NCI-H82 treated with DMSO at 0.1 percent for 48 hours (cell line): ENCODE data around the gene SLC43A1.
A peak's percentile ranks its signal among the peaks of the same experiment; 100 is the strongest.

Experiments
- DNase-seq: peaks from one replicate; lab custom pipeline; 2025; ENCODE audit not compliant: unreplicated experiment; lab: John Stamatoyannopoulos, UW

Gene SLC43A1

GRCh38 chr11:57479911-57480310, 35.6 kb downstream of the SLC43A1 start:
- DNase-seq: no peak

- no peak for DNase-seq
These were observed 36.4 kb downstream of the SLC43A1 start for GRCh38 chr11:57479021-57479663.

- DNase-seq: no peak
These were observed 37.9 kb downstream of the SLC43A1 start for GRCh38 chr11:57477507-57478189.

DNA sequence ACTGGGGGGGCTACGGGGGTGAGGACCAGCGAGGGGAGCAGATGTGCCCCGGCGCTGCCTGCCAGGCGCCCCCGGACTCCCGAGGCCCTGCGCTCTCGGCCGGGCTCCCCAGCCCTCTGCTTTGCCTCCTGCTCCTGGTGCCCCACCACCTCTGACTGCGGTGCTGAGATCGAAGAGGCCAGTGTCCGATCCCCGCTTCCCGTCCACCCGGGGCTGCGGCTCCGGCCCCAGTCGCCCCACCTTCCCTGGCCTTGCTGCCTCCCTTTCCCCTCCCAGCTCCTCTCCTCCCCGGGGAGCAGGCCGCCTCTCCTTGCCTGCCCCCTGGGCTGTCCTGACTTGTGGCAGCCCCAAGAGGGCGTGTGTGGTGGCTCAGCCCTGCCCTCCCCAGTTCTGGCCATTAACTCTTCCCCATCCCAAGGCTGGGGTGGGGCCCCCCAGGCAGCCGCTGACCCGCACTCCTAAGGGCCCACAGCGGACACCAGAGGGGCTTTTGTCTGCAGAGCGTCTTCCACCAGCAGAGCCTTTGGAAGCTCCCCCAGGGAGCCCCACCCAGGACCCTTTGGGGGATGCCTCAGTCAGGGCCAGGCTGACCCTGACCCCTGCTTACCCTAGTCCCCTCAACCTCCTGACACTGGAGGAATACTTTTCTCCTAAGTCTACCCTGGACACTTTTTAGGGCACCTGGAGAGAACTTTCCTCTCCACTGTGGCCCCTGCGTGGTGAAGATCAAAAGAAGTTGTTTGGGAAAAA, 38.6 kb downstream of the SLC43A1 start:
- DNase-seq: no peak

DNA sequence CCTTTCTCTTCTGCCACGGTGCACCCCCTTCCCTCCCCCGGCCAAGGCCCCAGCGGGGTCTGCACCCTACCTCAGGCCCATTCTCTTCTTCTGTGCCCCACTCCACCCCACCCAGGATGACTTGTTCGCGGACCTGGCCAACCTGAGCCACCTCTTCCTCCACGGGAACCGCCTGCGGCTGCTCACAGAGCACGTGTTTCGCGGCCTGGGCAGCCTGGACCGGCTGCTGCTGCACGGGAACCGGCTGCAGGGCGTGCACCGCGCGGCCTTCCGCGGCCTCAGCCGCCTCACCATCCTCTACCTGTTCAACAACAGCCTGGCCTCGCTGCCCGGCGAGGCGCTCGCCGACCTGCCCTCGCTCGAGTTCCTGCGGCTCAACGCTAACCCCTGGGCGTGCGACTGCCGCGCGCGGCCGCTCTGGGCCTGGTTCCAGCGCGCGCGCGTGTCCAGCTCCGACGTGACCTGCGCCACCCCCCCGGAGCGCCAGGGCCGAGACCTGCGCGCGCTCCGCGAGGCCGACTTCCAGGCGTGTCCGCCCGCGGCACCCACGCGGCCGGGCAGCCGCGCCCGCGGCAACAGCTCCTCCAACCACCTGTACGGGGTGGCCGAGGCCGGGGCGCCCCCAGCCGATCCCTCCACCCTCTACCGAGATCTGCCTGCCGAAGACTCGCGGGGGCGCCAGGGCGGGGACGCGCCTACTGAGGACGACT, 39.3 kb downstream of the SLC43A1 start:
- DNase-seq: no peak

- no peak for DNase-seq
These were observed 39.8 kb downstream of the SLC43A1 start for GRCh38 chr11:57475671-57476046.

GRCh38 chr11:57475191-57475590, 40.3 kb downstream of the SLC43A1 start:
- no peak for DNase-seq

DNA sequence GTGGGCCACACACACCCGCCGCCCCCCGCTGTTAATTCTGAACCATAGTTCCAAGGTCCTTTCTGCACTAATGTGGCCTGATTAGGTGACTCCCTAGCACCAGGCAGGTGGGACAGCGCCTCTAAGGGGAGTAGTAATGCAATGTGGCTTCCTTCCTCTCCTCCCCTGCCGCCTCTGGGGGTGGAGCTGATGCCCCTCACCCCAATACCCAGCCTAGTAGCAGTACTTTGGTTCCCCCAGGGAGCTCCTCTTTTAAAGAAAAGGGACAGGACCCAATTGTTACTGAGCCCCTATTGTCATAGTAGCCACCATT, 40.7 kb downstream of the SLC43A1 start:
- DNase-seq: no peak

GRCh38 chr11:57474017-57474802, 41.3 kb downstream of the SLC43A1 start:
- DNase-seq: no peak

DNA sequence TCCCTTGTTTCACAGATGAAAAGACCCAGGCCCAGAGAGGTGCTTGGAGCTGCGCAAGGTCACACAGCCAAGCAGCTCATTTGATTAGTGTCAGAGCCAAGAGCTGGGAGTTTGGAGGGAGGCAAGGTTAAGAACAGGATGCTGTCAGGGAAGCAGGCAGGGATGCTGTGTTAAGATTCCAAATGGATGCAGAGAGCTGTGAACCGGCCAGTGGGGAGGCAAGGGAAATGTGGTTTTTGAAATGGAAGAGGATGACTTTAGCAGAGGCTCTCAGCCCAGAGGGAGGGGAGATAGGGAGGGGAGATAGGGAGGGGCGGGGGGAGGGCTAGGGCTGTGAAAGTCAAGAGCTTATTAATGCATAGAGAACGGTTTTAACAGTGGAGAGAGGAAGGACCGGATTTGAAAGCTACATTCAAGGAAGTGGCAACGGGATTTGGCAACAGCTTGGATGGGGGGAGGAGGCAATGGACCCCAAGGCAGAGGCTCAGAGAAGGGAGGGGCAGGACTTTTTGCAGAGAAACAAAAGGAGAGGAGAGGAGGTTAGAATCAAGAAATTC, 42.1 kb downstream of the SLC43A1 start:
- peak; percentile 44 for DNase-seq

DNA sequence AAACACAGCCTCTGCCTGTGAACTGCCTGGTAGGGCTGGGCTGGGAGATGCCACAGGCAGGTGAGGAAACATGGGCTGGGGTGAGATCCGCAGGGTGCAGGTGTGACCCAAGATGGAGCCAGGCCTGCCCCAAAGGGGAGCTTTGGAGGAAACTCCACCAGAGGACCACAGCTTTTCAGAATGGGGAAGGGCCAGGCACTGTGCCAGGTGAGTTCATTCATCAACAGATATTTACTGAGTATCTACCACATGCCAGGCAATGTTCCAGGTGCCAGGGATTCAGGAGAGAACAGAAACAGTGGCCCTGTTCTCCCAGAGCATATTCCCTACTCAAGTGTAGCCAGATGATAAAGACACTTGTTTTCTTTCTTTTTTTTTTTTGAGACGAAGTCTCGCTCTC, 44.0 kb downstream of the SLC43A1 start:
- DNase-seq: no peak

GRCh38 chr11:57469268-57469667, 46.2 kb downstream of the SLC43A1 start:
- DNase-seq: no peak

GRCh38 chr11:57468276-57468675, 47.2 kb downstream of the SLC43A1 start:
- no peak for DNase-seq

DNA sequence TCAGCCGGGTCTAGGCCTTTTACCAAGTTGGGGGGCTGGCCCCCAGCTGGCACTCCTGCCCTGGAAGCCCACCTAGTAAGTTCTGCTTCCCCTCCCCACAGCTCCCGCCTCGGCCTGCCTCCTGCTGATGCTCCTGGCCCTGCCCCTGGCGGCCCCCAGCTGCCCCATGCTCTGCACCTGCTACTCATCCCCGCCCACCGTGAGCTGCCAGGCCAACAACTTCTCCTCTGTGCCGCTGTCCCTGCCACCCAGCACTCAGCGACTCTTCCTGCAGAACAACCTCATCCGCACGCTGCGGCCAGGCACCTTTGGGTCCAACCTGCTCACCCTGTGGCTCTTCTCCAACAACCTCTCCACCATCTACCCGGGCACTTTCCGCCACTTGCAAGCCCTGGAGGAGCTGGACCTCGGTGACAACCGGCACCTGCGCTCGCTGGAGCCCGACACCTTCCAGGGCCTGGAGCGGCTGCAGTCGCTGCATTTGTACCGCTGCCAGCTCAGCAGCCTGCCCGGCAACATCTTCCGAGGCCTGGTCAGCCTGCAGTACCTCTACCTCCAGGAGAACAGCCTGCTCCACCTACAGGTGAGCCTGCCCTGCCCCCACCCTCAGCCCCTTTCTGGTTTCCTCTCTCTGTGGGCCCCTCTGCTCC, 47.9 kb downstream of the SLC43A1 start:
- DNase-seq: no peak

- no peak for DNase-seq
These were observed 48.8 kb downstream of the SLC43A1 start for GRCh38 chr11:57466680-57467079.

GRCh38 chr11:57464539-57465181, 50.8 kb downstream of the SLC43A1 start:
- no peak for DNase-seq

DNA sequence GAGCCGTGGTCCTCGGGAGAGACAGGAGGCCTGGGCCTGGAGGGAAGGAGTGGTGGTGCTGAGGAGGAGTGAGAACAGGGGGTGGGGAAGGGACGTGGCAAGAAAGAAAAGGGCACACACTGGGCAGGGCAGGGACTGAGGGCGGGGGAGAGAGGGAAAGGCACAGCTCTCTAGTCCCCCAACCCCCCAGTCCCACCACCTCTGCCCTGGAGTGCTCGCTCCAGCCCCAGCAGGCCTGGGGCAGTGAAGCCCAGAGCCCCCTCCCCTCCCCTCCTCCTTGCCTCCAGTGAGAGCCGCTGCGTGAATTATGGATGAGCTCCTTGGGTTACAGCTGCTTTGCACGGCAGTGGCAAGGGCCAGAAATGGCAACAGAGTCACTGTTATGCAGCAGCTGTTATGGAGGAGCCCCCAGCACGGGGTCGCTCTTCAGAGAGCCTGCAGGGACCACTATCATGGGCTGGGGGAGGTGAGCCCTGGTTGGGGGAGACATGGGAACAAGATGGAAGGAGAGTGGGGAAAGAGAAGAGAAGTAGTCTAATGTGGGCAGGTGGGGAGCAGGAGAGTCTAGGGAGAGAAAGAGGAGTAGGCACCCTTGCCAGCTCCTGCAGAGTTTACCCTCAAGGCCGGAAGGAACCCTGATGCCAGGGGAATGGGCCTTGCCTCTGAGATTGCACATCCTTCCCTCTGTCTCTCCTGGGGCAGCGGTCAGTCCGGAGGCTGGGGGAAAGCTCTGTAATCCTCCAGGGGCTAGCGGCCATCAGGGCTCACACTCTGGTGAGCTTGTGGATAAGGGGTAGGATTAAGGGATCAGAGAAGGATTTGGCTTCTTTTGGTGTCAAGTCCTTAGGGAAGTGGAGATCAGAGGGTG, 51.6 kb downstream of the SLC43A1 start:
- peak; percentile 42 for DNase-seq

GRCh38 chr11:57462597-57462996, 52.9 kb downstream of the SLC43A1 start:
- no peak for DNase-seq
